NB4 (cell line): ENCODE results near the gene HERPUD1.
A peak's percentile ranks its signal among the peaks of the same experiment; 100 is the strongest.
"Not testable (repeated sequence)": the region's sequence is repeated elsewhere in the genome, so short reads cannot be mapped to it uniquely, and the experiment has no call there.

Source experiments
- DNase-seq: peaks from one replicate; pipeline ENCODE4 v3.0.0; 2010; ENCODE audit warnings: low read depth
- H3K4me3 ChIP-seq: one replicate; pipeline ENCODE4 v1.5.1; 2011; ENCODE audit warnings: mild to moderate bottlenecking, low read depth, low read length, moderate library complexity
- MAX ChIP-seq: IDR thresholded peaks from 2 replicates; pipeline ENCODE4 v1.6.1; 2011; ENCODE audit warnings: low read depth, low read length
- MYC ChIP-seq: IDR thresholded peaks from 2 replicates; pipeline ENCODE4 v1.6.1; 2011; ENCODE audit warnings: low read depth, low read length
- POLR2A ChIP-seq: IDR thresholded peaks from 2 replicates; pipeline ENCODE4 v1.6.1; 2011; ENCODE audit warnings: mild to moderate bottlenecking; ENCODE audit not compliant: insufficient read length; ENCODE audit errors: extremely low read depth
- TF ChIP-seq, protein P1 (sequence below): IDR thresholded peaks from one replicate; pipeline ENCODE4 v1.5.1; 2012; ENCODE audit warnings: low read depth, low read length

HERPUD1 gene

GRCh38 chr16:56929639-56930038, 2.3 kb upstream of the HERPUD1 start:
- DNase-seq = peak; percentile 43
- TF ChIP-seq MAX (no peak), MYC (no peak), POLR2A (no peak)
- TF ChIP-seq, protein P1, sequence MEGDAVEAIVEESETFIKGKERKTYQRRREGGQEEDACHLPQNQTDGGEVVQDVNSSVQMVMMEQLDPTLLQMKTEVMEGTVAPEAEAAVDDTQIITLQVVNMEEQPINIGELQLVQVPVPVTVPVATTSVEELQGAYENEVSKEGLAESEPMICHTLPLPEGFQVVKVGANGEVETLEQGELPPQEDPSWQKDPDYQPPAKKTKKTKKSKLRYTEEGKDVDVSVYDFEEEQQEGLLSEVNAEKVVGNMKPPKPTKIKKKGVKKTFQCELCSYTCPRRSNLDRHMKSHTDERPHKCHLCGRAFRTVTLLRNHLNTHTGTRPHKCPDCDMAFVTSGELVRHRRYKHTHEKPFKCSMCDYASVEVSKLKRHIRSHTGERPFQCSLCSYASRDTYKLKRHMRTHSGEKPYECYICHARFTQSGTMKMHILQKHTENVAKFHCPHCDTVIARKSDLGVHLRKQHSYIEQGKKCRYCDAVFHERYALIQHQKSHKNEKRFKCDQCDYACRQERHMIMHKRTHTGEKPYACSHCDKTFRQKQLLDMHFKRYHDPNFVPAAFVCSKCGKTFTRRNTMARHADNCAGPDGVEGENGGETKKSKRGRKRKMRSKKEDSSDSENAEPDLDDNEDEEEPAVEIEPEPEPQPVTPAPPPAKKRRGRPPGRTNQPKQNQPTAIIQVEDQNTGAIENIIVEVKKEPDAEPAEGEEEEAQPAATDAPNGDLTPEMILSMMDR = no peak
- H3K4me3 ChIP-seq = no peak overlapping the region

DNA sequence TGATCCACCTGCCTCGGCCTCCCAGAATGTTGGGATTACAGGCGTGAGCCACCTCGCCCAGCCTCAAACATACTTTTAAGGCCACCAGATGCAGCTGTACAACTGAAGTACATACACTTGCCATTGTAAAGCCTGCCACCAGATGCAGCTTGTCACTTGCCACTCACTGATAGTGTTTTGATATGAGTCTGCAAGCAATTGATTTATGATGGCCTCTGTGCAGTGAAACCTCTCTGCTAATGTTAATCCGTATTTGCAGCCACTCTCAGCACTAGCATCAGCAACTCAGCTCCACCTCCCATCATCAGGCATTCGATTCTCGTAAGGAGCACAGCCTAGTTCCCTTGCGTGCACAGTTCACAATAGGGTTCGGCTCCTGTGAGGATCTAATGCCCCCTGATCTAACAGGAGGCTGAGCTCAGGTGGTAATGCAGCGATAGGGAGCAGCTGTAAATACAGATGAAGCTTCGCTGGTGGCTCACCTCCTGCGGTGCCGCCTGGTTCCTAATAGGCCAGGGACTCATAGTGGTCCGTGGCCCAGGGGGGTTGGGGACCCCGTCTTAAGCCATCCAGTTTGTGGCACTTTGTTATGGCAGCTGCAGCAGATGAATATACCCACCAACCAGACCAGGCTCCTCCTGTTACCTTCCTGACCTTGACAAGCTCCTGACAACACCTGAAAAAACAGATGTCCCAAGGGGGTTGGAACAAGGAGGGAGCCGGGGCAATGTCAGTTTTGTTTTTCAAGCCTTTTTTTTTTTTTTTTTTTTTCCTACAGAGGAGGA, 1.3 kb upstream of the HERPUD1 start:
- no peak for TF ChIP-seq MYC
- TF ChIP-seq MAX = no peak
- TF ChIP-seq, protein P1 = no peak
- TF ChIP-seq POLR2A = no peak
- no peak overlapping the region for H3K4me3 ChIP-seq
- DNase-seq = no peak

DNA sequence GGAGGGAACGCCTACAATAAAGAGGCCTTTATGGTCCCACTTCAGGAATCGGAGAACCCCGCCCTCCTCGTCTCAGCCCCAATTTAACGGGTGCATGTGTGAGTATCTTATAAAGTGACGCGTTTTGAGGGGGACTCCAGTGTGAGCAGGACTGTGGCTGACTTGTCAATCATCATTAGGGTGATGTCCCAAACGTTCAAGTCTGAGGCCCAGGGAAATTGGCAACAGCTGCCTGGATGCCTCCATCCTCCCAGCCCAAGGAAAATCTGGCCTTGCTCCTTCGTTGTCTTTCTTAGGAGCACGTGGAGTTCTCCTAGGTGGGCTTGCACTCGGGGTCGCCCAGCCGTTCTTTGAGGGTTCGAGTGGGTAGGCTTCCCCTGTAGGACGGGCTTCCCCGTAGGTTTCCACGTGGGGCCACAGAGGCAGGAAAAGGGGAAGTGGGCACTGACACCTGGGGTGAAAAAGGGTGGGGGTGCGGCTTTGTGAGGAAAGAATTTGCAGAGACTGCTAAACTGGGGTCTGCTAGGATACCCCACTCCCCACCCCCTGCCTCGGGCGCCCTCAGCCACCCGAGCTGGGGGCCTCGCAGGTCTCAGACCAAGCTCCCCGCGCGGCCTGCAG, 561 bp upstream of the HERPUD1 start:
- TF ChIP-seq MAX (peak; percentile 68), POLR2A (no peak)
- TF ChIP-seq, protein P1 = no peak
- no peak for DNase-seq
- H3K4me3 ChIP-seq = peak overlapping the region; percentile 48

DNA sequence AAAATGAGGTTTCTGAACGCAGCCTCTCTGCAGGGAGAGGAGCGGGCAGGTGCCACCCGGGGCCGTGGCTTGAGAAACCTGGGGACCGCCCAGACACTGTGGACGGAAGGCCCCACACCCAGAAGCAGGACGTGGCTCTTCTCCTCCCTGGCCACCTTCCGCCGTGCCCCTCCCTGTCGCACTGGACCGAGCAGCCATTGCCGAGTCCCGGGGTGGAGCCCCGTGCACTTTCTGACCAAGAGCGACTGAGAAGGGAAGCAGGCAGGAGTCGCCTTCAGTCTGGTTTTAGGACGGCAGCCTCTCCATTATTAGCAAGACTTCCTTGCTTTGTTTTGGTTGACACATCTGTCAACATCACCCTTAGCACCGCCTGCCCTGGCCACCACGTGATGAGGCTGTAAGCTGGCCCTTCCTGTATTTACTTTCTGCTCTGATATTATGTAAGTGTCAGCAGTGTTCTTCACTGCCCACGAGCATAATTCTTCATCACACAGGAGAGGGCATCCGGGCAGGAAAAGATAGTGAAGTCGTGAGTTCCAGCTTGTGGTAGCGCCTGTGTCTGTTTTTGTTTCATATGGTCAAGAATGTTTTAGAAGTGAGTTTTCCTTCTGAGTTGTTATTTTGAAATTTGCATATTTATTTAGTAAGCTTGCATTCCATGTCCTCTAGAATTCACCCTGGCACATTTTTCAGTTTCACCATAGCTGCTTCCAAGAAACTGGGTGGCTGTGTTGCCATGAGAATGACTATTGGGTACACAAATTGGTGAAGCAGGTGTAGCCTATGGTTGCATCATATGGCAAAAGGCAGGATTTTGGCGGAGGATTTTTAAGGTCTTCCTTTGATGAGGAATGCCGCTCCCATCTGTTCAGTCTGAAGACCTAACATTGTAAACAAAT, 1.0 kb downstream of the HERPUD1 start:
- TF ChIP-seq, protein P1 = no peak
- no peak for TF ChIP-seq POLR2A
- TF ChIP-seq MYC = peak; percentile 89
- TF ChIP-seq MAX = peak; percentile 98
- DNase-seq = peak; percentile 86
- peak overlapping the region; percentile 92 for H3K4me3 ChIP-seq

DNA sequence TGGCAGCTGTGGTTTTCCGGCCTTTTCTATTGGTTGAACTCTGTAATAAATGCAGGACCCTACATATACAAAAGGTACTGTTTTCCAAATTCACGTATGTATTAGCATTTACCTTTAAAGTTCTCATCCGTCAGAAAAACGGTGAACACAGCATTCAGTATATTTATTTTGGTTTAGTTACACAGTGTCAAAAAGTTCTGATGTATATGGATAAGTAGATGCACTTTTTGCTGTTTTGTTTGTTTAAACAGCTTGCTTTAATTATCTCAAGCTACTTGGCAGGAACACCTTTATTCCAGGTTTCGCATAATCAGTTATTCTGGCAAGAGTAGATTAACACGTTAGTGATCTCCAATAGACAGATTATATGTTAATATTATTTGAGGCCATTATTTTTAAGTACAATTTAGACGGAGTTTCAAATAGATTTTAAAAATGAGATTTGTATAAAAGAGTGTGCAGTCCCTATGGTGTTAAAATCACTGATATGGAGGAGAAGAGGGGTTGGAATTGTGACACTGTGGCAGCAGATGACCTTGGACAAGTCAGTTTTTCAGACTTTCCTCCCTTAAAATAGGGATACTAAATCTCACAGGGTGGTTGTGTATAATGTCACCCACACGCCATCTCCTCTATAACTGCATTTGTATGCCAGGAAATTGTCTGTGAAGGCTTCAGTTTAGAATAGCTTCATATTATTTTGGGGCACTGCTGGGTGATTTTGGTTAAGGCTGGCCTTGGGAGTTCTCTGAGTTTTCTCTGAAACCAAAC, 2.1 kb downstream of the HERPUD1 start:
- TF ChIP-seq MAX = no peak
- no peak for TF ChIP-seq POLR2A
- TF ChIP-seq, protein P1 = no peak
- no peak for TF ChIP-seq MYC
- H3K4me3 ChIP-seq = peak overlapping the region; percentile 92
- no peak for DNase-seq

DNA sequence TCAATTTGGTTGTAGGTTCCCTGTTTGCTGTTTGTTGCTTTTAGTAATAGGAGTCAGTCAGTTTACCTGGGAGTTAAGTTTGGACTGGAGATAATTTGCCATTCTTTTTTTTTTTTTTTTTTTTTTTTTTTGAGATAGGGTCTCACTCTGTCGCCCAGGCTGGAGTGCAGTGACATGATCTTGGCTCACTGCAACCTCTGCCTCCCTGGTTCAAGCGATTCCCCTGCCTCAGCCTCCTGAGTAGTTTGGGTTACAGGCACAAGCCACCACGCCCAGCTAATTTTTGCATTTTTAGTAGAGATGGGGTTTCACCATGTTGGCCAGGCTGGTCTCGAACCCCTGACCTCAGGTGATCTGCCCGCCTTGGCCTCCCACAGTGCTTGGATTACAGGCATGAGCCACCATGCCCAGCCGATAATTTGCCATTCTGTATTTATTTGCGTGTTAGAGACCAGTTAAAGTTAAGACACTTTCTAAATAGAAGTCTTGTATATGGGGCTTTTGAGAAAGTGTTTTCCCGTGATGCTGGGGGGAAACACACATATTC, 2.7 kb downstream of the HERPUD1 start:
- not testable (repeated sequence) for DNase-seq
- H3K4me3 ChIP-seq = peak overlapping the region; percentile 92
